ENCODE measurements around the gene MEIS3.

DNA sequence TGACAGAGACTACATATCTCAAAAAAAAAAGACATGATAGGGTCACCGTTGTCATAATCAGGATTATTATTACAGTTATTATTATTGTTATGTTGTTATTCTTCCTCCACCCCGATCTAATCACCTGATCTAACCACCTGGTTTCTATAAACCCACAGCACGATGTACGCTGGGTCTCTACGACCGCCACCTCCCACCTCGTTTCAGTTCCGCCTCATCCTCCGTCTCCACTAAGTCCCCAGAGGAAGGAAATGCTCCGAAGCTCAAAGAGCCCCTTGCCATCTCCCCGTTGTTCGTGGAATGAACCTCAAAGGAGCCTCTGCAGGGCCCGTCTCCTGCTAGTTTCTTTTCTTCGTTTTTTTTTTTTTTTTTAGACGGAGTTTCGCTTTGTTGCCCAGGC lies 15.9 kb upstream of the MEIS3 start:
- TF ChIP-seq, protein P1, sequence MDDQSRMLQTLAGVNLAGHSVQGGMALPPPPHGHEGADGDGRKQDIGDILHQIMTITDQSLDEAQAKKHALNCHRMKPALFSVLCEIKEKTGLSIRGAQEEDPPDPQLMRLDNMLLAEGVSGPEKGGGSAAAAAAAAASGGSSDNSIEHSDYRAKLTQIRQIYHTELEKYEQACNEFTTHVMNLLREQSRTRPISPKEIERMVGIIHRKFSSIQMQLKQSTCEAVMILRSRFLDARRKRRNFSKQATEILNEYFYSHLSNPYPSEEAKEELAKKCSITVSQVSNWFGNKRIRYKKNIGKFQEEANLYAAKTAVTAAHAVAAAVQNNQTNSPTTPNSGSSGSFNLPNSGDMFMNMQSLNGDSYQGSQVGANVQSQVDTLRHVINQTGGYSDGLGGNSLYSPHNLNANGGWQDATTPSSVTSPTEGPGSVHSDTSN (IDR thresholded peaks at IDR 0.05), result no peak
- TF ChIP-seq, protein P2, sequence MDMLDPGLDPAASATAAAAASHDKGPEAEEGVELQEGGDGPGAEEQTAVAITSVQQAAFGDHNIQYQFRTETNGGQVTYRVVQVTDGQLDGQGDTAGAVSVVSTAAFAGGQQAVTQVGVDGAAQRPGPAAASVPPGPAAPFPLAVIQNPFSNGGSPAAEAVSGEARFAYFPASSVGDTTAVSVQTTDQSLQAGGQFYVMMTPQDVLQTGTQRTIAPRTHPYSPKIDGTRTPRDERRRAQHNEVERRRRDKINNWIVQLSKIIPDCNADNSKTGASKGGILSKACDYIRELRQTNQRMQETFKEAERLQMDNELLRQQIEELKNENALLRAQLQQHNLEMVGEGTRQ (IDR thresholded peaks at IDR 0.05; ENCODE audit: borderline replicate concordance, low read depth, low read length), result no peak
- TF ChIP-seq, protein P3, sequence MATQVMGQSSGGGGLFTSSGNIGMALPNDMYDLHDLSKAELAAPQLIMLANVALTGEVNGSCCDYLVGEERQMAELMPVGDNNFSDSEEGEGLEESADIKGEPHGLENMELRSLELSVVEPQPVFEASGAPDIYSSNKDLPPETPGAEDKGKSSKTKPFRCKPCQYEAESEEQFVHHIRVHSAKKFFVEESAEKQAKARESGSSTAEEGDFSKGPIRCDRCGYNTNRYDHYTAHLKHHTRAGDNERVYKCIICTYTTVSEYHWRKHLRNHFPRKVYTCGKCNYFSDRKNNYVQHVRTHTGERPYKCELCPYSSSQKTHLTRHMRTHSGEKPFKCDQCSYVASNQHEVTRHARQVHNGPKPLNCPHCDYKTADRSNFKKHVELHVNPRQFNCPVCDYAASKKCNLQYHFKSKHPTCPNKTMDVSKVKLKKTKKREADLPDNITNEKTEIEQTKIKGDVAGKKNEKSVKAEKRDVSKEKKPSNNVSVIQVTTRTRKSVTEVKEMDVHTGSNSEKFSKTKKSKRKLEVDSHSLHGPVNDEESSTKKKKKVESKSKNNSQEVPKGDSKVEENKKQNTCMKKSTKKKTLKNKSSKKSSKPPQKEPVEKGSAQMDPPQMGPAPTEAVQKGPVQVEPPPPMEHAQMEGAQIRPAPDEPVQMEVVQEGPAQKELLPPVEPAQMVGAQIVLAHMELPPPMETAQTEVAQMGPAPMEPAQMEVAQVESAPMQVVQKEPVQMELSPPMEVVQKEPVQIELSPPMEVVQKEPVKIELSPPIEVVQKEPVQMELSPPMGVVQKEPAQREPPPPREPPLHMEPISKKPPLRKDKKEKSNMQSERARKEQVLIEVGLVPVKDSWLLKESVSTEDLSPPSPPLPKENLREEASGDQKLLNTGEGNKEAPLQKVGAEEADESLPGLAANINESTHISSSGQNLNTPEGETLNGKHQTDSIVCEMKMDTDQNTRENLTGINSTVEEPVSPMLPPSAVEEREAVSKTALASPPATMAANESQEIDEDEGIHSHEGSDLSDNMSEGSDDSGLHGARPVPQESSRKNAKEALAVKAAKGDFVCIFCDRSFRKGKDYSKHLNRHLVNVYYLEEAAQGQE (IDR thresholded peaks at IDR 0.05; ENCODE audit: low read depth, low read length), result no peak
- TF ChIP-seq POLR2AphosphoS5 (IDR thresholded peaks at IDR 0.05; ENCODE audit: low read depth, low read length) (no peak), EP300 (IDR thresholded peaks at IDR 0.05; ENCODE audit: borderline replicate concordance in 1 of 2, low read depth in 1 of 2, low read length in 1 of 2) (no peak), SIN3A (IDR thresholded peaks at IDR 0.05; ENCODE audit: borderline replicate concordance, low read depth, low read length) (no peak), EZH2phosphoT487 (IDR thresholded peaks at IDR 0.05; ENCODE audit: borderline replicate concordance, low read depth) (no peak), RFX5 (IDR thresholded peaks at IDR 0.05; ENCODE audit: low read length) (no peak), RAD21 (IDR thresholded peaks at IDR 0.05; ENCODE audit: low read length) (no peak), ELF1 (IDR thresholded peaks at IDR 0.05) (no peak)
- TF ChIP-seq, protein P4, sequence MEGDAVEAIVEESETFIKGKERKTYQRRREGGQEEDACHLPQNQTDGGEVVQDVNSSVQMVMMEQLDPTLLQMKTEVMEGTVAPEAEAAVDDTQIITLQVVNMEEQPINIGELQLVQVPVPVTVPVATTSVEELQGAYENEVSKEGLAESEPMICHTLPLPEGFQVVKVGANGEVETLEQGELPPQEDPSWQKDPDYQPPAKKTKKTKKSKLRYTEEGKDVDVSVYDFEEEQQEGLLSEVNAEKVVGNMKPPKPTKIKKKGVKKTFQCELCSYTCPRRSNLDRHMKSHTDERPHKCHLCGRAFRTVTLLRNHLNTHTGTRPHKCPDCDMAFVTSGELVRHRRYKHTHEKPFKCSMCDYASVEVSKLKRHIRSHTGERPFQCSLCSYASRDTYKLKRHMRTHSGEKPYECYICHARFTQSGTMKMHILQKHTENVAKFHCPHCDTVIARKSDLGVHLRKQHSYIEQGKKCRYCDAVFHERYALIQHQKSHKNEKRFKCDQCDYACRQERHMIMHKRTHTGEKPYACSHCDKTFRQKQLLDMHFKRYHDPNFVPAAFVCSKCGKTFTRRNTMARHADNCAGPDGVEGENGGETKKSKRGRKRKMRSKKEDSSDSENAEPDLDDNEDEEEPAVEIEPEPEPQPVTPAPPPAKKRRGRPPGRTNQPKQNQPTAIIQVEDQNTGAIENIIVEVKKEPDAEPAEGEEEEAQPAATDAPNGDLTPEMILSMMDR (IDR thresholded peaks at IDR 0.05), result no peak

Data from SK-N-SH (cell line).